Activated T-helper 17 cell treated with anti-CD3 and anti-CD28 coated beads, Interleukin-2, amount 50 U/mL, for 72 hours (primary cell): ENCODE data around the gene KIAA0930. TPM values are rescaled to one million over a fixed set of nuclear protein-coding genes. Genes with fewer than 3 reads are reported as not detected.

Source experiments
- ATAC-seq: fragments of 150-1000 bp; cut with Tn5 transposase; replicated peaks from 2 replicates; pipeline ENCODE4 v1.10.0; 2021; ENCODE audit warnings: mild to moderate bottlenecking, moderate library complexity
- H3K27ac Mint-ChIP-seq: one replicate; pipeline ENCODE4 v1.8.0; 2022; ENCODE audit warnings: mixed read lengths
- H3K27me3 Mint-ChIP-seq: one replicate; pipeline ENCODE4 v1.8.0; 2022; ENCODE audit warnings: mixed read lengths
- H3K36me3 Mint-ChIP-seq: one replicate; pipeline ENCODE4 v1.8.0; 2022; ENCODE audit warnings: low read depth, mild to moderate bottlenecking, mixed read lengths
- H3K4me1 Mint-ChIP-seq: one replicate; pipeline ENCODE4 v1.8.0; 2022; ENCODE audit warnings: mixed read lengths
- H3K4me3 Mint-ChIP-seq: one replicate; pipeline ENCODE4 v1.8.0; 2022; ENCODE audit warnings: mild to moderate bottlenecking, mixed read lengths
- H3K9me3 Mint-ChIP-seq: one replicate; pipeline ENCODE4 v1.8.0; 2022; ENCODE audit warnings: mixed read lengths
- total RNA-seq, 2 donors: library from RNA; stranded (reverse); gene quantifications; one replicate each; pipeline ENCODE4 v1.2.3, GENCODE V29; 2022

The KIAA0930 gene
- total RNA-seq, 2 donors from 2014 or later = 8.7 to 24.1 TPM

- no peaks in the 10 kb centered on the region for H3K36me3 Mint-ChIP-seq
- H3K4me3 Mint-ChIP-seq = peak overlapping the region; percentile 14
- peaks cover 14% of the 10 kb centered on the region for H3K4me1 Mint-ChIP-seq
- H3K9me3 Mint-ChIP-seq = no peaks in the 10 kb centered on the region
- H3K27me3 Mint-ChIP-seq = no peaks in the 10 kb centered on the region
- no peak for ATAC-seq
- H3K27ac Mint-ChIP-seq = peak overlapping the region; percentile 79
Observed at GRCh38 chr22:45223304-45224117, 17.2 kb downstream of the KIAA0930 start.

GRCh38 chr22:45221201-45221600 lies 19.5 kb downstream of the KIAA0930 start:
- H3K27me3 Mint-ChIP-seq = no peaks in the 10 kb centered on the region
- ATAC-seq = no peak
- no peaks in the 10 kb centered on the region for H3K9me3 Mint-ChIP-seq
- peaks cover 14% of the 10 kb centered on the region for H3K4me1 Mint-ChIP-seq
- no peaks in the 10 kb centered on the region for H3K36me3 Mint-ChIP-seq
- no peak overlapping the region for H3K4me3 Mint-ChIP-seq
- peak overlapping the region; percentile 7 for H3K27ac Mint-ChIP-seq

- peak overlapping the region; percentile 57 for H3K4me3 Mint-ChIP-seq
- peak overlapping the region; percentile 98 for H3K27ac Mint-ChIP-seq
Observed at GRCh38 chr22:45218976-45219375, 21.7 kb downstream of the KIAA0930 start.

GRCh38 chr22:45217806-45218205 lies 22.9 kb downstream of the KIAA0930 start:
- Mint-ChIP-seq H3K4me3 (no peak overlapping the region), H3K27ac (no peak overlapping the region), H3K4me1 (peaks cover 11% of the 10 kb centered on the region), H3K36me3 (no peaks in the 10 kb centered on the region), H3K9me3 (no peaks in the 10 kb centered on the region), H3K27me3 (no peaks in the 10 kb centered on the region)
- no peak for ATAC-seq

More at GRCh38 chr22:45218976-45219375, 21.7 kb downstream of the KIAA0930 start:
- Mint-ChIP-seq H3K9me3 (no peaks in the 10 kb centered on the region), H3K27me3 (no peaks in the 10 kb centered on the region), H3K4me1 (peaks cover 14% of the 10 kb centered on the region), H3K36me3 (no peaks in the 10 kb centered on the region)
- ATAC-seq = peak; percentile 100

- H3K9me3 Mint-ChIP-seq = no peaks in the 10 kb centered on the region
- peaks cover 6% of the 10 kb centered on the region for H3K4me1 Mint-ChIP-seq
- H3K27ac Mint-ChIP-seq = no peak overlapping the region
- H3K36me3 Mint-ChIP-seq = no peaks in the 10 kb centered on the region
- no peak overlapping the region for H3K4me3 Mint-ChIP-seq
- ATAC-seq = no peak
- no peaks in the 10 kb centered on the region for H3K27me3 Mint-ChIP-seq
Observed at GRCh38 chr22:45217345-45217744, 23.3 kb downstream of the KIAA0930 start.

GRCh38 chr22:45216133-45217003 lies 24.3 kb downstream of the KIAA0930 start:
- Mint-ChIP-seq H3K4me3 (no peak overlapping the region), H3K9me3 (no peaks in the 10 kb centered on the region), H3K36me3 (no peaks in the 10 kb centered on the region), H3K4me1 (peaks cover 6% of the 10 kb centered on the region), H3K27ac (no peak overlapping the region), H3K27me3 (no peaks in the 10 kb centered on the region)
- ATAC-seq = no peak

GRCh38 chr22:45212992-45213751 lies 27.5 kb downstream of the KIAA0930 start:
- no peaks in the 10 kb centered on the region for H3K9me3 Mint-ChIP-seq
- H3K27me3 Mint-ChIP-seq = no peaks in the 10 kb centered on the region
- no peak for ATAC-seq
- H3K36me3 Mint-ChIP-seq = no peaks in the 10 kb centered on the region
- H3K4me1 Mint-ChIP-seq = peaks cover 5% of the 10 kb centered on the region
- H3K4me3 Mint-ChIP-seq = no peak overlapping the region
- H3K27ac Mint-ChIP-seq = no peak overlapping the region

- H3K36me3 Mint-ChIP-seq = no peaks in the 10 kb centered on the region
- H3K4me3 Mint-ChIP-seq = no peak overlapping the region
- no peak overlapping the region for H3K27ac Mint-ChIP-seq
- H3K4me1 Mint-ChIP-seq = peaks cover 5% of the 10 kb centered on the region
- ATAC-seq = no peak
- no peaks in the 10 kb centered on the region for H3K9me3 Mint-ChIP-seq
- no peaks in the 10 kb centered on the region for H3K27me3 Mint-ChIP-seq
Observed at GRCh38 chr22:45212306-45212709, 28.4 kb downstream of the KIAA0930 start.

- no peaks in the 10 kb centered on the region for H3K36me3 Mint-ChIP-seq
- H3K4me3 Mint-ChIP-seq = no peak overlapping the region
- H3K27me3 Mint-ChIP-seq = no peaks in the 10 kb centered on the region
- no peak overlapping the region for H3K27ac Mint-ChIP-seq
- no peak for ATAC-seq
- H3K4me1 Mint-ChIP-seq = peaks cover 5% of the 10 kb centered on the region
- no peaks in the 10 kb centered on the region for H3K9me3 Mint-ChIP-seq
Observed at GRCh38 chr22:45211848-45212247, 28.8 kb downstream of the KIAA0930 start.

- no peak overlapping the region for H3K4me3 Mint-ChIP-seq
- H3K4me1 Mint-ChIP-seq = peaks cover 5% of the 10 kb centered on the region
- H3K27ac Mint-ChIP-seq = no peak overlapping the region
- H3K27me3 Mint-ChIP-seq = no peaks in the 10 kb centered on the region
- H3K36me3 Mint-ChIP-seq = no peaks in the 10 kb centered on the region
- H3K9me3 Mint-ChIP-seq = no peaks in the 10 kb centered on the region
- no peak for ATAC-seq
Observed at GRCh38 chr22:45211435-45211834, 29.3 kb downstream of the KIAA0930 start.

- no peaks in the 10 kb centered on the region for H3K9me3 Mint-ChIP-seq
- H3K4me3 Mint-ChIP-seq = no peak overlapping the region
- H3K36me3 Mint-ChIP-seq = no peaks in the 10 kb centered on the region
- no peak overlapping the region for H3K27ac Mint-ChIP-seq
- no peak for ATAC-seq
- no peaks in the 10 kb centered on the region for H3K27me3 Mint-ChIP-seq
- H3K4me1 Mint-ChIP-seq = peaks cover 5% of the 10 kb centered on the region
Observed at GRCh38 chr22:45210991-45211390, 29.7 kb downstream of the KIAA0930 start.

GRCh38 chr22:45210577-45210976 lies 30.1 kb downstream of the KIAA0930 start:
- no peaks in the 10 kb centered on the region for H3K36me3 Mint-ChIP-seq
- no peaks in the 10 kb centered on the region for H3K9me3 Mint-ChIP-seq
- no peak overlapping the region for H3K27ac Mint-ChIP-seq
- H3K4me3 Mint-ChIP-seq = no peak overlapping the region
- no peak for ATAC-seq
- H3K27me3 Mint-ChIP-seq = no peaks in the 10 kb centered on the region
- H3K4me1 Mint-ChIP-seq = peaks cover 5% of the 10 kb centered on the region

- H3K36me3 Mint-ChIP-seq = no peaks in the 10 kb centered on the region
- no peak overlapping the region for H3K27ac Mint-ChIP-seq
- H3K9me3 Mint-ChIP-seq = no peaks in the 10 kb centered on the region
- no peak overlapping the region for H3K4me3 Mint-ChIP-seq
- no peaks in the 10 kb centered on the region for H3K27me3 Mint-ChIP-seq
- H3K4me1 Mint-ChIP-seq = peaks cover 5% of the 10 kb centered on the region
- no peak for ATAC-seq
Observed at GRCh38 chr22:45210174-45210573, 30.5 kb downstream of the KIAA0930 start.
